Endometrial microvascular endothelial cells (primary cell): ENCODE data around the gene TCF3. TPM values are rescaled to one million over a fixed set of nuclear protein-coding genes. Genes with fewer than 3 reads are reported as not detected.

ENCODE experiments used
- in situ Hi-C: cut with HindIII; loops from 2 replicates; pipeline ENCODE4 v1.10.0; 2017; ENCODE audit warnings: low sequenced_read_pairs, low pct_unique_long_range_greater_than_20kb; ENCODE audit errors: inconsistent ontology term
- total RNA-seq: library from RNA; depleted of rRNA; stranded (reverse); fragments of >200 nt; gene quantifications from one replicate; pipeline ENCODE4 v1.2.3, GENCODE V29; 2015; ENCODE audit errors: inconsistent ontology term

TCF3 gene
- total RNA-seq, 1 donor from 2014 or later: 124 TPM

DNA sequence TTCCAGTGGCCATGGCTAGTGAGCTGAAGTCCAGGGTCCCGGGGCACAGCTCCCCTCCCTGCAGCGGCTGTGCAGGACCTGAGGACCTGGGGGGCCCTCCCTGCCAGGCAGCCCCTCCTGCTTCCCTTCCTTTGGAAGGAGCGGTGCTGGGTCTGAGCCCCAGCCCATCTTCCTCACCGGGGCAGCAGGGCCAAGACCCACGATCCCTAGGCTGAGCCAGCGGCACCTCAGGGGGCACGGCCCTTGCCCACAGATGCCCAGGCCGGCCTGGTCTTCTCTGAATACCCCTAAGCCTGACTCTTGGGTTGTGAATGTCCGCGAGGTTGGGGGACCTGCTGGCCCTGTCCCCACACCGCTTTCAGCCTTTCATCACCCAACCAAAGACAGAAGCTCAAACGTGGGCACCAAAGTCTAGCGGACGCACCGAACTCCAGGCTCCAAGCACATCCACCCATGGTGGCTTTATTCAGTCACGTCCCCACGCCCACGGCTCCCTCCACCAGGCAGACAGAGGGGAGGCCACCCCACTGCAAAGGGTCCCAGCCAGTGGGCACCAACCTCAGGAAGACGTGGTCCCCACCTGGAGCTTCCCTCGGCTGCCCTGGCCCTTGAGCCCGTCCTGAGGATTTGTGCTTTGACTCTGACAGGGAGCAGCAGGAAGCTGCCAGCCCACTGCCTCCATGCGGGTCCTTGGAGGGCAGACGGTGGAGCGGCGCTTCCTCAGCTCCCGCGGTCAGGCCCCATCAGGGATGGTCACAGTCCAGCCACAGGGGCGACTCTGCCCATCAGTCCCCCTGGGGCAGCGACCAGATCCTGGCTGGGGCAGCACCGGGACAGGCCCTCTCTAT is 75.9 kb downstream of the TCF3 start:
- in situ Hi-C loops: no loop called here

DNA sequence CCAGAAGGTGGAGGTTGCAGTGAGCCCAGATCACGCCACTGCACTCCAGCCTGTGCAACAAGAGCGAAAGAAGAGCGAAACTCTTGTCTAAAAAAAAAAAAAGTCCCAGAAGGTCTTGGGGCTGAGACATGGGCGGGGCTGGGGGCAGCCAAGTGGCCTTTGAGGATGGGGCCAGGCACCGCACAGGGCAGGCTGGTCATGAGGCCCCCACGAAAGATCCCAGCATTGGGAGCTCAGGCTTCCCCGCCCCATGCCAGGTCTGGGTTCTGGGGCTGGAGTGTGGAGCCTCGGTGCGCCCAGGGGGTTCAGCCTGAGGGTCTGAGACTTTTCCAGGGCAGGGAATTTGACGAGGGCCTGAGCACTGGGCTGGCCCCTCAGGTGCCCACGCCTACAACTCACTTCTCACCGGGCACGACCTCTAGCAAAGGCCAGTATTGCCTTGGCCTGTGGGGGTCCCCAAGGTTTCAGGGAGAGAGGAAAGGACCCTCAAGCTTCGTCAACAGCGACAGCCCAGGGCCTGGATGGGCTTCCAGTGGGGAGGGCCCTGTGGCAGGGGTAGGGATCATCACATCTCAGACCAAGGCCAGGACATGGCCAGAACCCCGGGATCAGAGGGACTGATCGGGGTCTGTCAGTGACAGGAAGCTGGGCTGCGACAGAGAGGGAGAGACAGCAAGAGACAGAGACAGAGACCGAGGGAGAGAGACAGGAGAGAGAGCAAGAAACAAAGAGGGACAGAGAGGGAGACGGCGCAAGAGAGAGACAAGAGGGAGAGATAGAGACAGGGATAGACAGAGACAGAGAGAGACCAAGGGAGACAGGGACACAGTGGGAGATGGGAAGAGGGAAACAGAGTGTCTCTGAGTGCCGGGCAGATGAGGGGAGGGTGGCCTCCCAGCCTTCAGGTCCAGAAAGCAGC is 76.8 kb downstream of the TCF3 start:
- in situ Hi-C loops: no loop called here

DNA sequence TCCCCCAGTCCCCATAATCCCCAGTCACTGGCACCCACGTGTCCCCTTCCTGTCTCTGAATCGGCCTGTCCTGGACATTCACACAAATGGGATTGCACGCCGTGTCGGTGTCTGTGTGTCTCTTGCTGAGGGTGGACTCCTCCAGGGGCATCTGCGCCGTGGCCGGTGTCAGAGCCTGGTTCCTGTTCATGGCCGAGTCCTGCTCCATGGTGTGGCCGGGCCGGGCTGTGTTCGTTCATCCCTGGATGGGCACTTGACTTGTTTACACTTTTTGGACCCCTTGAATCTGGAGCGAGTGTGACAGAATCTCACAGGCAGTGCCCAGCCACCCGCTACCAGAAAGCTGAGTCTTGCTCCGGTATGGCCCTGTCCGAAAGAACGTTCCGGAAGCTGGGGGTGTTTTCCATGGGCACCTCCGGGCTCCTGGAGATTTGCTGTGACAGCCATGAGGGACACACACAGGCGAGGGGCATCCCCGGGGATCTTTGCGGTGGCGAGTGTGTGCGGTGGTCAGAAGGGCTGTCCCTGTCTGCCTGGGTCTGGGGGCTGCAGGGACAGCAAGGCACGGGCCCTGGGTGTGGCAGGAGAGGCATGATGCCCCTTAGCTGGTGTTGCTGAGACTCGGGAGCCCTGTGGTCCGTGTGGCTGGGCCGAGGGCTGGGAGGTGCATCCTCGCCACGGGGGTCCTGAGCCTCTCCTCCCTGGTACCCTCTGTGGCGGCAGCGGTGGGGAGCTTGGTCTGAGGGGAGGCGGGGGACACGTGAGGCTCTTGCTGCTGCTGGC is 77.9 kb downstream of the TCF3 start:
- in situ Hi-C loops: no loop called here

DNA sequence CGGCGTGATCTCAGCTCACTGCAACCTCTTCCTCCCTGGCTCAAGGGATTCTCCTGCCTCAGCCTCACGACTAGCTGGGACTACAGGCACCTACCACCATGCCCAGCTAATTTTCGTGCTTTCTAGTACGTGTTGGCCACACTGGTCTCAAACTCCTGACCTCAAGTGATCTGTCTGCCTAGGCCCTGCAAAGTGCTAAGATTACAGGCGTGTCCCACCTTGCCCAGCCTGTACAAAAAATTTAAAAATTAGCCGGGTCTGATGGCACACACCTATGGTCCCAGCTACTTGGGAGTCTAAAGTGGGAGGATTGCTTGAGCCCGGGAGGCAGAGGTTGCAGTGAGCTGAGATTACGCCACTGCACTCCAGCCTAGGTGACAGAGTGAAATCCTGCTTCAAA is 79.6 kb downstream of the TCF3 start:
- in situ Hi-C loops: no loop called here

- in situ Hi-C loops: no loop called here
These were observed 81.1 kb downstream of the TCF3 start for GRCh38 chr19:1571358-1571757.

DNA sequence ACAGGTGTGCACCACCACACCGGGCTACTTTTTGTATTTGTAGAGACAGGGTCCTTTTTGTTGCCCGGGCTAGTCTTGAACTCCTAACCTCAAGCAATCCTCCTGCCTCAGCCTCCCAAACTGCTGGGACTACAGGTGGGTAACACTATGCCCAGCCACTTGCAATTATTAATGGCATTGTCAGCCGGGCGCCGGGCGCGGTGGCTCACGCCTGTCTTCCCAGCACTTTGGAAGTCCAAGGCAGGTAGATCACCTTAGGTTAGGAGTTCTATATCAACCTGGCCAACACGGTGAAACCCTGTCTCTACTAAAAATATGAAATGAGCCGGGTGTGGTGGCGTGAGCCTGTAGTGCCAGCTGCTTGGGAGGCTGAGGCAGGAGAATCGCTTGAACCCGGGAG is 81.6 kb downstream of the TCF3 start:
- in situ Hi-C loops: no loop called here

GRCh38 chr19:1569997-1570396 is 82.4 kb downstream of the TCF3 start:
- in situ Hi-C loops: no loop called here

DNA sequence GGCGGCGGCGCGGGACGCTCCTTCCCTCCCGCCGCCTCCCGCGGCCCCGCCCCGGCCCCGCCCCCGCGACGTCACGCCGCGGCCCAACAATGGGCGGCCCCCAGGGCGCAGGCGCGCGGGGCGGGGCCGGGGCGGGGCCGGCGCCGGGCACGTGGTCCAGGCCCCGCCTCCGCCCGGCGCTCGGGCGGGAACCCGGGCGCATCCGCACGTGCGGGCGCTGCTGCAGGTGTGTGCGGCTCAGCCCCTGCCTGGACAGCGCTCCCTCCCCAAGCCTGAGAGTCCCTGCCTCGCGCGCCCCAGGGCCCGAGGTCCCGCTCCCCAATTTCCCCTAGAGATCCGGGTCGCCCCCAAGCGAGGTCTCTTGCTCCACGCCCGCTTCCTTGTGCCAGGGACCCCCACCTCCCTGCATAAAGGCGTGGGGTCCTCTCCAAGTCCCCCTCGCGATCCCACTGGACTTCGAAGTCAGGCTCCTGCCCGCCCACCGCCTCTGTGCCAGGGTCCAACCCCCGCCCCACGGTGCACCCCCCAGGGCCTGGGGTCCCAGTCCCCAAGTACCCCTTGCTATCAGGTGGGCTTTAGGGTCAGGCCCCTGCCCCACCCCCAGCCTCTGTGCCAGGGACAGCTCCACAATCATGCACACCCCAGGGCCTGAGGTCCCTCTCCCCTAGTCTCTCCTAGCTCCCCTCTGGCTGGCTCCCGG is 83.9 kb downstream of the TCF3 start, which contains the start of gene MEX3D:
Gene MEX3D (minus strand): TSS at position 6 of the 700 bp plus-strand sequence. CDS start 267 bp downstream, outside the sequence.
- in situ Hi-C loops: no loop called here

DNA sequence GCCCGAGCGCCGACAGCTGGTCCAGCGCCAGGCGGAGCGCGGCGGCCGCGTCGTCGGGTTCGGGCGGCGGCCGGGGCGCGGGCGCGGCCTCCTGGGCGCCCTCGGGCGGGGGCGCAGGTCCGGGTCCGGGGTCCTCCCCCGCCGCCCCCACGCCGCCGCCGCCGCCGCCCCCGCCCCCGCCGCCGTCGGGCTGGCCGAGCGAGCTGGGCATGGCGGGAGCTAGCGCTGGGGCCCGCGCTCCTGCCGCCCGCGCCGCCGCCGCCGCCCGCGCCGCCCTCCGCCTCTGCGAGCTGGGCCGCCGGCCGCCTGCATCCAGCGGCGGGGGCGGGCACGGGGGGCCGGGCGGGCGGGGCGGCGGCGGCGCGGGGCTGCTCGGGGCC is 84.6 kb downstream of the TCF3 start:
- in situ Hi-C loops: no loop called here

- in situ Hi-C loops: no loop called here
These were observed 85.1 kb downstream of the TCF3 start for GRCh38 chr19:1567116-1567847.

DNA sequence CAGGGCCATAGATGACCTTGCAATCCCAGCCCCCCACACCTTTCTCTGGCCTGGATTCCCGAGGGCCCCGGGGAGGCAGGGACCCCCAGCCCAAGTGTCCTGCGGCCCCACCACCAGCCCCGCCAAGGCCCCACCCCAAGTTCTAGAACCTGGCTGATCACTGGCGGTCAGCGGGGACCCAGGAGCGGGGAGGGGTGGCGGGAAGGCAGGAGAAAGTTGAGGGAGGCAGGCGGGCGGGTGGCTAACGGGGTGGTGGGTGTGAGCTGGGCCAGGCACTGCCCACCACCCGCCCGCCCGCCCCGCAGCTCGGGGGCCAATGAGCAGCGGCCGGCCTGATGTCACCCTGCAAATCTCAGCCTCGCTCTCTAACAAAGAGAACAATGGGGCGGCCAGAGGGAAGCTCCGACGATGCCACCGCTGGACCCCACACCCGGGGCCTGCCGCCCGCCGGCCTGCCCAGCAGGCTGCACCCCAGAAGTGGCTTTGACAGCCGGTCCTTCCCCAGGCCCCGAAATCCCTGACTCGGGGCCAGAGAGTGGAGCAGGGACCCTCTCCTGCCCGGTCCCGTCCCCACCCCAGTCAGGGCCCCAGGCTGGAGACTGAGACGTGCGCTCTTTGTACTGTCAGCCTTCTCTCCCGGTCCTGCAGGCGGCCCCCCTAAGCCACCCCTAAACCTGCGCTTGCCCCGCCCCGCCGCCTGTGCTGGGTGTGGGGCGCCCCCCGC is 85.9 kb downstream of the TCF3 start:
- in situ Hi-C loops: no loop called here

DNA sequence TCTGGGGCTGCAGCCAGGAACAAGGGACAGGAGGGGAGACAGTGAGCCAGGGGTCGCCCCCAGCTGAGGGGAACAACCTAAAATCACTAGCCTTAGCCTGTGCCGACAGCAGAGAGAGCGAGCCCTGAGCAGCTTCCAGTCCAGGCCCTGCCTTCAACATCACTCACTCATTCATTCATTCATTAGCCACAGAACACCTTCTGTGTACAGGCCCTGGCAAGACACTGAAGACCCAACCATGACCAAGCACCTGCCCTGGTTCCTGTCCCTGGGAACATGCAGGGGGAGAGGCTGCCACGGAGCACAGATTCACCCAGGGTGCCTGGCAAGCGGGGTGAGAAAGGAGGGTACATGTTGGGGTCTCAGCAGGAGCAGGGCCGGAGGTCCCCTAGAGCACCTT is 89.2 kb downstream of the TCF3 start:
- in situ Hi-C loops: no loop called here

- in situ Hi-C loops: no loop called here
These were observed 91.1 kb downstream of the TCF3 start for GRCh38 chr19:1561236-1561842.

DNA sequence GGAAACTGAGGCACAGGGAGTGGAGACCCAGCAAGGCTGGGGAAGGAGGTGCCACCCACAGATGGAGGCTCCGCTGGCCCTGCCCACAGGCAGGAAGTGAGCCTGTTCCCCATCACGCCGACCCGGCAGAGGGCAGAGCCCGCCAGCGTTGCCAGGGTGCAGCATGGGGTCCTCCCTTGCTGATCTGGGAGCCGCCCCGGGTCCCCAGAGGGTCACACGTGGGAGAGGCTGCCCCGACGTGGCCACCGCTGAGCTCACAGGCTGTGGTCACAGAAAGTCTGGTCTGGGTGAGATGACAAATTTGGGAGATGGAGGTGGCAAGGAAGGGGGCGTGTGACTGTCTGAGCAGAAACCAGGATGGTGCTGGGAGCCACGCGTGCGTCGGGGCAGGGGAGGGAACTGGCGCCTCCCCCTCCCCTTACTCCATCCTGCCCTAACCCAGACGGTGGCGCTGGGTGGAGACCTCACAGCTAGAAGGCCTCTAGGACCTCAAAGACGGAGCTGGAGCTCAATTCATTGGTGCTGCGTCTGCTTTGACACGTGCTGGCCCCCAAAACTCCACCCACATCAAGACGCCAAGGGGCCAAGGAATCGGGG is 92.0 kb downstream of the TCF3 start:
- in situ Hi-C loops: no loop called here
